B cell (primary cell): ENCODE data around the gene CRTAC1.

ENCODE experiments used
- EZH2 ChIP-seq: IDR thresholded peaks from 2 replicates; pipeline ENCODE4 v1.6.1; 2012; ENCODE audit warnings: borderline replicate concordance, low read depth, mild to moderate bottlenecking, moderate library complexity, low read length; ENCODE audit not compliant: insufficient read depth, poor library complexity, severe bottlenecking
- TF ChIP-seq, protein P1 (sequence below): fragments of 200-600 bp; IDR thresholded peaks from one replicate; pipeline ENCODE4 v1.8.0; 2022; ENCODE audit warnings: antibody characterized with exemption, mild to moderate bottlenecking

DNA sequence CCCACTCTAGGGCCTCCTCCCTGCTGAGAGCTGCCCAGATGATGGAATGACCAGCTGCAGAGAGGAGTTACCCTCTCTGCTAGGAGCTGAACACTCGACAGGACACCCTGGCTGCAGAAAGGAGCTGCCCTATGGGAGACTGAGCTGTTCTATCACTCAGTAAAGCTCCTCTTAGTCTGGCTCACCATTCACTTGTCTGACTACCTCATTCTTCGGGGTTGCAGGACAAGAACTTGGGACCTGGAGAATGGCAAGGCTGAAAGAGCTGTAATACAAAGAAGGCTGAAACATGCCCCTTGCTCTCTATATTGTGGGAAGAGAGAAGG lies 30.5 kb downstream of the CRTAC1 start:
- TF ChIP-seq, protein P1, sequence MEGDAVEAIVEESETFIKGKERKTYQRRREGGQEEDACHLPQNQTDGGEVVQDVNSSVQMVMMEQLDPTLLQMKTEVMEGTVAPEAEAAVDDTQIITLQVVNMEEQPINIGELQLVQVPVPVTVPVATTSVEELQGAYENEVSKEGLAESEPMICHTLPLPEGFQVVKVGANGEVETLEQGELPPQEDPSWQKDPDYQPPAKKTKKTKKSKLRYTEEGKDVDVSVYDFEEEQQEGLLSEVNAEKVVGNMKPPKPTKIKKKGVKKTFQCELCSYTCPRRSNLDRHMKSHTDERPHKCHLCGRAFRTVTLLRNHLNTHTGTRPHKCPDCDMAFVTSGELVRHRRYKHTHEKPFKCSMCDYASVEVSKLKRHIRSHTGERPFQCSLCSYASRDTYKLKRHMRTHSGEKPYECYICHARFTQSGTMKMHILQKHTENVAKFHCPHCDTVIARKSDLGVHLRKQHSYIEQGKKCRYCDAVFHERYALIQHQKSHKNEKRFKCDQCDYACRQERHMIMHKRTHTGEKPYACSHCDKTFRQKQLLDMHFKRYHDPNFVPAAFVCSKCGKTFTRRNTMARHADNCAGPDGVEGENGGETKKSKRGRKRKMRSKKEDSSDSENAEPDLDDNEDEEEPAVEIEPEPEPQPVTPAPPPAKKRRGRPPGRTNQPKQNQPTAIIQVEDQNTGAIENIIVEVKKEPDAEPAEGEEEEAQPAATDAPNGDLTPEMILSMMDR = no peak
- TF ChIP-seq EZH2 = no peak
